WTC11 (cell line): ENCODE measurements around the gene SCIMP.

Experiments
- CTCF ChIP-seq: fragments of 200-600 bp; IDR thresholded peaks from 2 replicates; pipeline ENCODE4 v1.8.0; 2022; ENCODE audit warnings: antibody characterized with exemption
- TF ChIP-seq, protein P1 (sequence below): sonication (generic); formaldehyde crosslinking; conservative IDR thresholded peaks from 2 replicates; pipeline ENCODE4 v1.8.1; 2022; ENCODE audit warnings: mild to moderate bottlenecking, missing genetic modification reagents

DNA sequence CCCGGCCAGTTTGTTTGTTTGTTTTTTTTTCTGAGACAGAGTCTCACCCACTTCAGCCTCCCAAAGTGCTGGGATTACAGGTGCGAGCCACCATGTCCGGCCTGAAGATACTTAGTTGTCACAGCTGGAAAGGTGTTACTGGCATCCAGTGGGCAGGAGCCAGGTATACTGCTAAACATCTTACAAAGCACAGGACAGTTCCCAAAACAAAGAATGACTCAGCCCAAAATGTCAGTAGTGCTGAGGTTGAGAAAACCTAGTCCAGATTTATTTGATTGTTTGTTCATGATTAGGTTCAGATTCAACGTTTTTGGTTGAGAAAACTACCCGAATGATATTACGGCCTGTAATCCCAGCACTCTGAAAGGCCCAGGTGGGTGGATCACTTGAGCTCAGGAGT, 28.8 kb upstream of the SCIMP start:
- TF ChIP-seq, protein P1, sequence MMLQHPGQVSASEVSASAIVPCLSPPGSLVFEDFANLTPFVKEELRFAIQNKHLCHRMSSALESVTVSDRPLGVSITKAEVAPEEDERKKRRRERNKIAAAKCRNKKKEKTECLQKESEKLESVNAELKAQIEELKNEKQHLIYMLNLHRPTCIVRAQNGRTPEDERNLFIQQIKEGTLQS (CRISPR knock-in tag), result no peak
- no peak for TF ChIP-seq CTCF
